ENCODE measurements around the gene WNT10A. TPM values are rescaled to one million over a fixed set of nuclear protein-coding genes. Genes with fewer than 3 reads are reported as not detected.
"Not testable (repeated sequence)": the region's sequence is repeated elsewhere in the genome, so short reads cannot be mapped to it uniquely, and the experiment has no call there.

The WNT10A gene
- polyA plus RNA-seq, 1 experiment: not detected

GRCh38 chr2:218833023-218833609 is 47.5 kb upstream of the WNT10A start:
- H3K36me3 ChIP-seq (ENCODE audit: control insufficient read depth, insufficient read depth, low read length): no peaks in the 10 kb centered on the region
- H3K4me3 ChIP-seq (ENCODE audit: low read depth, low read length): no peak overlapping the region
- DNase-seq (ENCODE audit: low read depth): no peak
- ChIA-PET CTCF (interaction anchor here (0.8 to 3.8 kb wide), 4 partner anchors 30 to 174 kb away, joined by 3 to 12 read pairs (median 4); partner anchors contain the start of genes BCS1L, TTLL4 and ZNF142), POLR2A (no interaction called here)
- TF ChIP-seq CTCF (IDR thresholded peaks at IDR 0.05; ENCODE audit: insufficient read depth, low read depth, low read length): no peak
- H3K27me3 ChIP-seq (ENCODE audit: control insufficient read depth, insufficient read depth, low read length): peaks cover 2% of the 10 kb centered on the region

- TF ChIP-seq CTCF (IDR thresholded peaks at IDR 0.05; ENCODE audit: insufficient read depth, low read depth, low read length): no peak
- no peak for DNase-seq (ENCODE audit: low read depth)
- no peak overlapping the region for H3K4me3 ChIP-seq (ENCODE audit: low read depth, low read length)
- ChIA-PET POLR2A (no interaction called here), CTCF (interaction anchor here (0.8 to 3.8 kb wide), 3 partner anchors 50 to 124 kb away, joined by 3 to 12 read pairs (median 4); partner anchors contain the start of gene TTLL4)
- H3K27me3 ChIP-seq (ENCODE audit: control insufficient read depth, insufficient read depth, low read length): peaks cover 2% of the 10 kb centered on the region
- no peaks in the 10 kb centered on the region for H3K36me3 ChIP-seq (ENCODE audit: control insufficient read depth, insufficient read depth, low read length)
These were observed 46.0 kb upstream of the WNT10A start for GRCh38 chr2:218834685-218835084.

GRCh38 chr2:218837495-218837894 is 43.2 kb upstream of the WNT10A start:
- H3K27me3 ChIP-seq (ENCODE audit: control insufficient read depth, insufficient read depth, low read length): peaks cover 2% of the 10 kb centered on the region
- no peak for TF ChIP-seq CTCF (IDR thresholded peaks at IDR 0.05; ENCODE audit: insufficient read depth, low read depth, low read length)
- ChIA-PET POLR2A (no interaction called here), CTCF (interaction anchor here (1.4 kb wide), 1 partner anchor 10 kb away, joined by 4 read pairs; no protein-coding TSS in a partner anchor)
- no peaks in the 10 kb centered on the region for H3K36me3 ChIP-seq (ENCODE audit: control insufficient read depth, insufficient read depth, low read length)
- DNase-seq (ENCODE audit: low read depth): no peak
- H3K4me3 ChIP-seq (ENCODE audit: low read depth, low read length): no peak overlapping the region

- TF ChIP-seq CTCF (IDR thresholded peaks at IDR 0.05; ENCODE audit: insufficient read depth, low read depth, low read length): no peak
- CTCF ChIA-PET: interaction anchor here (1.0 to 1.2 kb wide), 4 partner anchors 8 to 108 kb away, joined by 3 to 11 read pairs (median 4); partner anchors contain the start of gene CYP27A1
- H3K27me3 ChIP-seq (ENCODE audit: control insufficient read depth, insufficient read depth, low read length): peaks cover 2% of the 10 kb centered on the region
- DNase-seq (ENCODE audit: low read depth): no peak
- H3K4me3 ChIP-seq (ENCODE audit: low read depth, low read length): no peak overlapping the region
- POLR2A ChIA-PET: interaction anchor here (0.6 kb wide), 1 partner anchor 1100 kb away, joined by 8 read pairs; no protein-coding TSS in a partner anchor
- H3K36me3 ChIP-seq (ENCODE audit: control insufficient read depth, insufficient read depth, low read length): no peaks in the 10 kb centered on the region
These were observed 41.2 kb upstream of the WNT10A start for GRCh38 chr2:218839430-218839829.

- H3K4me3 ChIP-seq (ENCODE audit: low read depth, low read length): no peak overlapping the region
- ChIA-PET POLR2A (no interaction called here), CTCF (interaction anchor here (0.6 to 1.2 kb wide), 3 partner anchors 10 to 108 kb away, joined by 3 to 4 read pairs (median 3); no protein-coding TSS in a partner anchor)
- H3K27me3 ChIP-seq (ENCODE audit: control insufficient read depth, insufficient read depth, low read length): no peaks in the 10 kb centered on the region
- H3K36me3 ChIP-seq (ENCODE audit: control insufficient read depth, insufficient read depth, low read length): no peaks in the 10 kb centered on the region
- DNase-seq (ENCODE audit: low read depth): no peak
- no peak for TF ChIP-seq CTCF (IDR thresholded peaks at IDR 0.05; ENCODE audit: insufficient read depth, low read depth, low read length)
These were observed 40.8 kb upstream of the WNT10A start for GRCh38 chr2:218839888-218840287.

- POLR2A ChIA-PET; CTCF ChIA-PET; H3K4me3 ChIP-seq (ENCODE audit: low read depth, low read length); H3K27me3 ChIP-seq (ENCODE audit: control insufficient read depth, insufficient read depth, low read length); H3K36me3 ChIP-seq (ENCODE audit: control insufficient read depth, insufficient read depth, low read length); DNase-seq (ENCODE audit: low read depth): not testable (repeated sequence)
These were observed 36.3 kb upstream of the WNT10A start for GRCh38 chr2:218844334-218844733.

- not testable (repeated sequence) for DNase-seq (ENCODE audit: low read depth); H3K27me3 ChIP-seq (ENCODE audit: control insufficient read depth, insufficient read depth, low read length); H3K36me3 ChIP-seq (ENCODE audit: control insufficient read depth, insufficient read depth, low read length); H3K4me3 ChIP-seq (ENCODE audit: low read depth, low read length)
- CTCF ChIA-PET: interaction anchor here (0.6 to 5.1 kb wide), 38 partner anchors 8 to 277 kb away, joined by 3 to 51 read pairs (median 5); partner anchors contain the start of genes BCS1L, RNF25, STK36 and TTLL4
- POLR2A ChIA-PET: interaction anchor here (0.6 kb wide), 1 partner anchor 187 kb away, joined by 5 read pairs; the partner anchor contains the start of genes BCS1L and ZNF142
These were observed 33.7 kb upstream of the WNT10A start for GRCh38 chr2:218846963-218847362.
